ENCODE measurements around the gene IL4R. TPM values are rescaled to one million over a fixed set of nuclear protein-coding genes. Genes with fewer than 3 reads are reported as not detected.

The IL4R gene
- total and polyA plus RNA-seq, 3 donors from 2014 or later = 41.4 to 70.7 (median 68.6) TPM

DNA sequence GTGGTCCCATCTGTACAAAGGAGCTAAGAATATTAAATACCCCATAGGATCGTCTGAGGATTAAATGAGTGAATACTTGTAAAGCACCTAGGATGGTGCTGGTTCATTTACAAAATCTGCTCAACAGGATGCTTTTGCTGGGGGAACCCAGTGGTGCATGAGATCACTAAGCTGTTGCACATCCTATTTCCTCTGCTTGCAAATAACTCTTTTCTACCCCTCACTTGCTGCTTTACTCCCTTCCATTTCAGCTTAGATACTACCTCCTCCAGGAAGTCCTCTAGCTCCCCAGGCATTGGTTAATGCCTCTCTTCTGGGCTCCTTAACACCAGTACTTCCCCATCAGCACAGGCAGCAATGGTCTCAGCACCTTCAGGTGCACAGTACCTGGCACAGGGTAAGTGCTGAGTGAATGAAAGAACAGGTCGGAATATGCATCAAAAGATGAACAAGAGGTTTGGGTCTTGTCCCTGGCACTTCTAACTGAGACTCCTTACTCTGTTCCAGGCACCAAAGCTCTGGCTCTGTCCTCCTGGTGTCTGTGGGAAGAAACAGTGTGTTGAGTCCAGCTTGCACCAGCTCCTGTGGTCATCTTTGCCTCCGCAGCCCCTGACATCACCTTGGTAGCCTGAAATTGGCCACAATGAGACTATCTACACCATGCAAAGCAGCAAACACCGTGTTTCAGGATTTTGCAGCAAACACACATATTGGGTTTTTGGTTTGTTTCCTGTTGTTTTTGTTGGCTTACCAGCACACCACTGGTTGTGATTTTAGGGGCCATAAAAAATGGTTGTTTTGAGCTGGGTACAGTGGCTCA is 64.1 kb downstream of the IL4R start:
- DNase-seq = no peak
- WGBS, 2 donors = 61 to 86% methylated on average over 4 of the region's 4 CpGs

DNA sequence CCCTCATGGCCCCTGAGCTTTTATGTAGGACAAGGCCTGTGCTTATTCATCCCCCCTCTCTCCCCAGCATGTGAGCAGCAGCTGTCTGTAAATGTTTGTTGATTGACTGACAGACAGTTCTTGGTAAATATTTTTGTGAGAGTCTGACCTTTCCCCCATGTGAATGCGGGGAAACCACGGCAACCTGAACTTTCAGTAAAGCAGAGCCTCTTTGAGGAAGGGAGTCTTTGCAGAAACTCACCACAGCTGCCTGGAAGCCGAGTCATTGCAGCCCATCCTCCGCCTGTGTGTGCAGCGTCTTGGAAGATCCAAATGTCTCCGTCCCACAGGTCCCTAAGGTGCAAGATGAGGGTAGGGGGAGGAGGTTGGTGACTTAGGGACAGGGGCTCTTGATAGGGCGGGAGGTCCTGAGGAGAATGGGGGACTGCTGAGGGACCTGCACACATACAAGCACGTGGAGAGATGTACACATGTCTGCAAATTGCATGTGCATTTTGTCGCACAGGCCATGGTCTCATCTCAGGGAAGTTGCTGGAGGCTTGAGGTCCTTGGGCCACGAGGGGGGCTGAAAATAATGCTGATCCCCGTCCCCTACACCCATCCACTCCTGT is 65.2 kb downstream of the IL4R start:
- peaks cover 2% of the 10 kb centered on the region for H3K4me1 ChIP-seq
- 72 to 80% methylated on average over 10 to 11 of the region's 11 CpGs for WGBS, 2 donors
- DNase-seq = no peak
- H3K9me3 ChIP-seq = no peaks in the 10 kb centered on the region
- intact Hi-C loops (cut with DNase I; ENCODE audit: low total_unique reads) = no loop called here
- H3K27me3 ChIP-seq = no peaks in the 10 kb centered on the region
- no peak overlapping the region for H3K4me3 ChIP-seq
- H3K36me3 ChIP-seq (ENCODE audit: low read depth, missing control alignments) = no peaks in the 10 kb centered on the region
- no peak overlapping the region for H3K27ac ChIP-seq
- TF ChIP-seq POLR2A (IDR thresholded peaks at IDR 0.05) = no peak
- TF ChIP-seq, protein P1, sequence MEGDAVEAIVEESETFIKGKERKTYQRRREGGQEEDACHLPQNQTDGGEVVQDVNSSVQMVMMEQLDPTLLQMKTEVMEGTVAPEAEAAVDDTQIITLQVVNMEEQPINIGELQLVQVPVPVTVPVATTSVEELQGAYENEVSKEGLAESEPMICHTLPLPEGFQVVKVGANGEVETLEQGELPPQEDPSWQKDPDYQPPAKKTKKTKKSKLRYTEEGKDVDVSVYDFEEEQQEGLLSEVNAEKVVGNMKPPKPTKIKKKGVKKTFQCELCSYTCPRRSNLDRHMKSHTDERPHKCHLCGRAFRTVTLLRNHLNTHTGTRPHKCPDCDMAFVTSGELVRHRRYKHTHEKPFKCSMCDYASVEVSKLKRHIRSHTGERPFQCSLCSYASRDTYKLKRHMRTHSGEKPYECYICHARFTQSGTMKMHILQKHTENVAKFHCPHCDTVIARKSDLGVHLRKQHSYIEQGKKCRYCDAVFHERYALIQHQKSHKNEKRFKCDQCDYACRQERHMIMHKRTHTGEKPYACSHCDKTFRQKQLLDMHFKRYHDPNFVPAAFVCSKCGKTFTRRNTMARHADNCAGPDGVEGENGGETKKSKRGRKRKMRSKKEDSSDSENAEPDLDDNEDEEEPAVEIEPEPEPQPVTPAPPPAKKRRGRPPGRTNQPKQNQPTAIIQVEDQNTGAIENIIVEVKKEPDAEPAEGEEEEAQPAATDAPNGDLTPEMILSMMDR (IDR thresholded peaks at IDR 0.05) = no peak

More for the DNA sequence above, 64.1 kb downstream of the IL4R start:
- TF ChIP-seq, protein P1 (IDR thresholded peaks at IDR 0.05) = no peak
- TF ChIP-seq POLR2A (IDR thresholded peaks at IDR 0.05) = no peak
- no peaks in the 10 kb centered on the region for H3K9me3 ChIP-seq
- H3K27me3 ChIP-seq = no peaks in the 10 kb centered on the region
- H3K4me3 ChIP-seq = no peak overlapping the region
- H3K4me1 ChIP-seq = peaks cover 2% of the 10 kb centered on the region
- H3K36me3 ChIP-seq (ENCODE audit: low read depth, missing control alignments) = no peaks in the 10 kb centered on the region
- H3K27ac ChIP-seq = no peak overlapping the region
- intact Hi-C loops (cut with DNase I; ENCODE audit: low total_unique reads) = no loop called here

DNA sequence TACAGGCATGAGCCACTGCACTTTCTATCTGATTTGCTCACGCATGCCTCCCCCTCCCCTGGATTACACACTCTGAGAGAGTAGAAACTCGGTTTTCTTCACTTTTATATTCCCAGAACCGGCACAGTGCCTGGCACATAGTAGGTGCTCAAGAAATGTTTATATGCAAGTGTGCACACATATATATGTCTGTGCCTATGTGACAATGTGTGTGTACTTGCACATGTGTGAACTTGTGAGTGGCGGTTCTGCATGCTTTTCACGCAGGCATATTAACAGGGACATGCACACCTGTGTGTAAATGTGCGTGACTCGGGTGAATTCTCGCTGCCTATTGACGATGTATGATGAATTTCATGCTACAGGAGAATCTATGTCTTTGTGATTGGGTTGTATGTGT is 66.1 kb downstream of the IL4R start:
- Histone ChIP-seq H3K4me3 (no peak overlapping the region), H3K36me3 (ENCODE audit: low read depth, missing control alignments) (no peaks in the 10 kb centered on the region), H3K27ac (no peak overlapping the region), H3K27me3 (no peaks in the 10 kb centered on the region), H3K9me3 (no peaks in the 10 kb centered on the region), H3K4me1 (no peaks in the 10 kb centered on the region)
- 92 to 94% methylated on average over 9 of the region's 9 CpGs for whole genome bisulfite sequencing, 2 donors
- intact Hi-C loops (cut with DNase I; ENCODE audit: low total_unique reads) = no loop called here
- TF ChIP-seq, protein P1 (IDR thresholded peaks at IDR 0.05) = no peak
- no peak for TF ChIP-seq POLR2A (IDR thresholded peaks at IDR 0.05)
- no peak for DNase-seq

DNA sequence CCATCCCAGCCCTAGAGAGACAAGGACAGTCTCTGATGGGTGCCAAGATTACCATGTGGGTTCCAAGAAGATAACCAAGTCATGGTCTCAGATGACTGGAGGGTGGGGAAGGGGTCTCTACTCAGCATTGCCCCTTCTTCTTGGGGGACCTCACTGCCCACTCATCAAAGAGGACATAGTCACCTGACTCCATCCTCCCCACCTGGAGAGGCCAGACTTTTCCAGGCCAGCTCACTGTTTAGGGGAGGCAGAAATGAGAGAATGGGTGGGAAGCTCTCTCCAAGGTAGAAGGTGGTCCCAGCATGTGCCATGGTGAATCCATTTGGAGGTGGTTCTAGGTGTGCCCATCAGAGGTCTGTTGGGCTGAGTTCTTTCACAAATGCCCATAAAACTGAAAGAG is 67.5 kb downstream of the IL4R start:
- H3K4me1 ChIP-seq = no peaks in the 10 kb centered on the region
- no peaks in the 10 kb centered on the region for H3K27me3 ChIP-seq
- intact Hi-C loops (cut with DNase I; ENCODE audit: low total_unique reads) = no loop called here
- H3K9me3 ChIP-seq = no peaks in the 10 kb centered on the region
- H3K4me3 ChIP-seq = no peak overlapping the region
- H3K36me3 ChIP-seq (ENCODE audit: low read depth, missing control alignments) = no peaks in the 10 kb centered on the region
- no peak for DNase-seq
- no peak for TF ChIP-seq POLR2A (IDR thresholded peaks at IDR 0.05)
- TF ChIP-seq, protein P1 (IDR thresholded peaks at IDR 0.05) = no peak
- no peak overlapping the region for H3K27ac ChIP-seq

All from testis (tissue), 3 donors.